HG03039 (cell line): ENCODE measurements around the gene ADK.
"Not testable (repeated sequence)": the region's sequence is repeated elsewhere in the genome, so short reads cannot be mapped to it uniquely, and the experiment has no call there.

Experiments
- ATAC-seq: cut with Tn5 transposase; IDR thresholded peaks from one replicate; pipeline ENCODE4 v1.9.1; 2021; ENCODE audit warnings: mild to moderate bottlenecking, moderate library complexity; ENCODE audit not compliant: unreplicated experiment

ADK gene

GRCh38 chr10:74406006-74406405, 255.0 kb downstream of the ADK start:
- no peak for ATAC-seq

- ATAC-seq, result no peak
Observed at GRCh38 chr10:74415146-74415839, 264.3 kb downstream of the ADK start.

- ATAC-seq, result no peak
Observed at GRCh38 chr10:74417397-74417796, 266.4 kb downstream of the ADK start.

GRCh38 chr10:74418285-74418872, 267.4 kb downstream of the ADK start:
- ATAC-seq, result no peak

DNA sequence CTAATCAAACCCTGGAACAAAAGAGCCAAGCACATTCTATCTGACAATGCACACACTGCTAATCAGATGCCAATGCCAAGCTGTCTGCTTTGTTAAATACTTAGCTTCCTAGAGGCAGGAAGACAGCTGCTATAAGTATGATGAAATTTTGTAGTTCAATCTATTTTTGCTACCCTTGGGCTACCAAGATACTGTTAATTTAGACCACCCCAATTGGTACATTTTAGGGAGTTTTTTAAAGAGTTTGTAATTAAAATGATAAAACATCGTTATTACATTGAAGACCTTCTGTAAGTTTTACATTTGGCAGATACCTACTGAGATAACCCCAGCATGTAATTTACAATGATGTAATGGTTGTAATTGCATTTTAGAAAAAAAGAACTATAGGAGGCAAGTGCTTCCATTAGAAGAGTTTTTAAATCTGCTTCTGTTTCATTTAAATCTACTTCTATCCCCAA, 268.5 kb downstream of the ADK start:
- ATAC-seq, result no peak

GRCh38 chr10:74419958-74420375, 268.9 kb downstream of the ADK start:
- ATAC-seq, result no peak

- ATAC-seq, result no peak
Observed at GRCh38 chr10:74424565-74424964, 273.5 kb downstream of the ADK start.

GRCh38 chr10:74425456-74426001, 274.5 kb downstream of the ADK start:
- no peak for ATAC-seq

GRCh38 chr10:74431816-74432215, 280.8 kb downstream of the ADK start:
- no peak for ATAC-seq

GRCh38 chr10:74432841-74433594, 282.0 kb downstream of the ADK start:
- no peak for ATAC-seq

- no peak for ATAC-seq
Observed at GRCh38 chr10:74433595-74433956, 282.6 kb downstream of the ADK start.

DNA sequence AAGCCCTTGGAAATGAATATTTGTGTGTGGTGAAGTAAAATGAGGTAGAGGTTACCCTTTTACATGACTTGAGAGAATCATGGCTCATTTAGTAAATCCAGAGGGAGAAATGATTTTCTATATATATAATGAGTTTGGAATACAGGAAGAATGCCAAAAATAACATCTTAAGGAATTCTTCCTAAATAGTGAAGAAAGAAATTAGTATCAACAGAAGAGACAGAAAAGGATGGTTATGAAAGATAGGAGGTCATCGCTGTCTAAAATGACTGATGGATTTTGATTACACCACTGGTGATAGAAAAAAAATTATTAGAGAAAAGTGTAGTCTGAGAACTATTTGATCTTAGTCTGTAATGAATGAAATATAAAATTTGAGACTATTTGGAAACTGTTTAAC, 283.0 kb downstream of the ADK start:
- no peak for ATAC-seq

DNA sequence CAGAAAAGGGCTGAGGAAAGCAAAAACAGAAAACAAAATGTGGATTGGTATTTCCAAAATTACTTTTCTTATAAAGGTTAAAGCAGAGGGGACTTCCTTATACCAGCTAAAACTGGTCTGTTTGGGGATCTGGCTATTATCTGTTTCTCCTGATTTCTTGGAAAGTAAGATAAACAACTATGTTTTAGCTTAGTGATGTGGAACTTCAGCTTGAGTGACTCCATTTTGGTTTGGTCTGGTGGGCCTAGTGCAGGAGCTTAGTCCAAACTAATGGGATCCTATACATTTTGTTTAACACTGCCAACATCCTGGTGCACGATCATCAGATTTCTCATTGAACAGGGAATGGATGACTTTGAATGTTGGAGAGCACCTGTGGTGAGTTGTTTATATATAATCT, 283.5 kb downstream of the ADK start:
- no peak for ATAC-seq

- no peak for ATAC-seq
Observed at GRCh38 chr10:74436523-74437170, 285.6 kb downstream of the ADK start.

DNA sequence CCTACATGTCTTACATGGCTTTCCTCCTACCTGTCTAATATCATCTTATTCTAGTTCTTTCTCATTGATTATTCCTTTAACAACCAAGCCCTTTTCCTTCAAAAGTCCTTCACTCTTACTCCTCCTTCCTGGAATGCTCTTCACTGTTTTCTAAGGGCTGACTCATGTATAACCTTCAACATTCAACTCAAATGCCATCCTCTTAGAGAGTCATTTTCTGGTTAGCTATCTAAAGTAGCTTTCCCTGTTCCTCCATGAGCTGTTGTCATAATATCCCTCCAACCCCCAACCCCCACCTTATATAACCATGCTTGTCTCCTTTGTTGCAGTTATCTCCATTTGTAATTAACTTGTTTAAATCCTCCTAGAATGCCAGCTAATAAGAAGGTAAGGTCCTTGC, 286.8 kb downstream of the ADK start:
- no peak for ATAC-seq

- ATAC-seq, result no peak
Observed at GRCh38 chr10:74439213-74439612, 288.2 kb downstream of the ADK start.

- no peak for ATAC-seq
Observed at GRCh38 chr10:74445493-74445892, 294.5 kb downstream of the ADK start.

GRCh38 chr10:74450602-74451001, 299.6 kb downstream of the ADK start:
- ATAC-seq, result no peak

- no peak for ATAC-seq
Observed at GRCh38 chr10:74451127-74451829, 300.3 kb downstream of the ADK start.

DNA sequence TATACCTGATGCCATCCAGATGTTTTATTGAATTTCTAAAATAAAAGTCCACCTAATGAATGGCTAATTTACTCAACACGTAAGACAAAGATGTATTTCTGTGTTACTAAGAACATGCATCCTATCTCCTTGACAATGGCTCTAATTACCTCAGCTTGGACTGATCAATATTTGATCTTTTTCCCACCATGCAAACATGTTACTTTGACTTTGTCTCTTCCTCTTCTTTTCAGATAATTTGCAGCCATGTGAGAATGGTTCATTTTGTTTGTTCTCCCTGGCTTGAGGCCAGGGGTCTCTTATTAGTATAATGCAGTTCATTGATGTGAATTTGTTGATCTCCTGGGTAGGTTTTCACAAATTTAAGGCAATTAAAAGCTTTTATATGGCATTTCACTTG, 302.1 kb downstream of the ADK start:
- no peak for ATAC-seq

GRCh38 chr10:74457478-74457877, 306.5 kb downstream of the ADK start:
- ATAC-seq, result not testable (repeated sequence)
